ELR (cell line): ENCODE measurements around the gene SMG9.
A peak's percentile ranks its signal among the peaks of the same experiment; 100 is the strongest.
"Not testable (repeated sequence)": the region's sequence is repeated elsewhere in the genome, so short reads cannot be mapped to it uniquely, and the experiment has no call there.

Source experiments
- DNase-seq: peaks from one replicate; pipeline ENCODE4 v3.0.0-alpha.2; 2015; ENCODE audit warnings: low read depth

SMG9 gene

DNA sequence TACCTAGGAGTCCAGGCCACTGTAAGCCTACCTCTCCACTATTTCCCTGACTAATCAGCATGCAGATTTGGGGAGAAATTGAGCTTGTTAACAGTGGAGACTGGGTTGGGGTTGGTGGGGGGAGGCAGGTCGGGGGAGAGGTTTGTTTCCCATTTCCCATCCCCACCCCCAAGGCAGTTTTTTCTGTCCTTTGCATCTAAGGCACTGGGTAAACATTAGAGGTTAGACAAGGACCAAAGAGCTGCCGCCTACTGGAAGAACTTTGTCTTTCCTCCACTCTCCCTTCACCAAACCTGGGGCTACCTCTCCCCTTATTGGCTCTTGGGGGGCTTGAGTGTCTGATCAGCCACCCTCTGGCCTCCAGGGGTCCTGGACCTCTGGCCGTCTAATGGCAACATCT, 25.1 kb upstream of the SMG9 start:
- no peak for DNase-seq

DNA sequence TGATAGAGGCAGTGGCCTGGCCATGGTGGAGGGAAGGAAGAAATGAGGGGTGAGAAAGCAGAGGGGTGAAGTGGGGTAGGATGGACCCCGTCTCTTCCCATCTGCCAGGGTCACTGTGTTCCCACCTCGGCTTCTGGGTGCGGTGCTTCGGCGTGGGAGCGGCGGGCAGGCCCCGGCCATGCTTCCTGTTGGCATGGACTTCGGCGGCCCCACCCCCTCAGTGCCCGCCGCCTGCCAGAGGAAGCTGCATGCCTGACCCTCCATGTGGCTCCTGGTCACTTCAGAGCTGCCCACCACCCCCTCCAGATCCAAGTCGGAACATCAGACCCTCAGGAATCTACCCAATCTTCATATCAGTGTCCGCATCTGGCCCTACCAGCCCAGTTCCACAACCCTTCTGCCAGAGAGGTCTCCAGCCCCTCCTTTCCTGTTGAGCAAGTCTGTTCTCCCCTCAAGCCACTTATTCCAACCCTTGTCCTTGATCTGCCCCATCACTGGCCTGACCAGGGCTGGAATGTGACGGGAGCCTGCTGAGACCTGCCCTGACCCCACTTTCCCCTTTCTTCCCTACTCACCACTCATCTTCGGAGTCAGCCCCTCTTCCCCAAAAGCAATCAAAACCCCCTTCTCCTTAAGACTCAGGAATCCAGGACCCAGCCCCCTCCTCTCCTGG, 24.5 kb upstream of the SMG9 start:
- no peak for DNase-seq

DNA sequence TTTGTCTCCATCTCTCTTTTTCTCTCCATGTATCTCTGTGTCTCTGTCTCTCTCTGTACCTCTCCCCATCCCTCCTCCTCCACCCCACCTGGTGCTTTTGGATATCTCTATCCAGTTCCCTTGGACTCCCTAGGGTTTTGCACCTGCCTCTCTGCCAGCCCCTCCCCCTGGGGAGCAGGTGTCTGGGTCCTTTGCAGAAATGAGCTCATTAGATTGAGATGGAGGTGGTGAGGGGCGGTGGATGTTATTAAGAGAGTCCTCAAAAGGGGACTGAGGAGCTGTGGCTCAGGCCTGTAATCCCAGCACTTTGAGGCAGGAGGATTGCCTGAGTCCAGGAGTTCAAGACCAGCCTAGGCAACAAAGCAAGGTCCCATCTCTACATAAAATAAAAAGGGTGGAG, 23.9 kb upstream of the SMG9 start:
- no peak for DNase-seq

DNA sequence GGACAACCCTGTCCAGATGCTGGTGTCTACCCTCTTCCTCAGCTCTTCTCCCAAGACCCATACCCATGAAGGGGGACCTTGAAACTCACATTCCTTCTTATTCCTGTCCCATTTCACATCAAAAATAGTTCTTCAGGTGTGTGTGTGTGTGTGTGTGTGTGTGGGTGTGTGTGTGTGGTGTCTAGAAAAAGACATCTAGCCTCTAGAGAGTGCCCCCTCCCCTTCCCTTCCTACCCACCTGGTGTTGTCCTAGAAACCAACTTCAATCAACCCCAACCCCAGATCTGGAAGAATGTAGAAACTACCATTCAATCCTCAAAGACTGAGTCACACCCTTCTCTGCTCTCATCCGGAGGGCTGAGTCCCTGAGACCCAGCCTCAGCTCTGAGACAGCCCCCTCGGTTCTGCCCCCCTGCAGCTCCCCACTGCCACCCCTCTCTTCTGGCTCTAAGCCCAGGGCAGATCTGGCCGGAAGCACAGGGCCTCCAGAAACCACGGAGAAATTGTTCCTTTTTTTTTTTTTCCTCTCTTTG, 22.5 kb upstream of the SMG9 start:
- DNase-seq: peak; percentile 55

DNA sequence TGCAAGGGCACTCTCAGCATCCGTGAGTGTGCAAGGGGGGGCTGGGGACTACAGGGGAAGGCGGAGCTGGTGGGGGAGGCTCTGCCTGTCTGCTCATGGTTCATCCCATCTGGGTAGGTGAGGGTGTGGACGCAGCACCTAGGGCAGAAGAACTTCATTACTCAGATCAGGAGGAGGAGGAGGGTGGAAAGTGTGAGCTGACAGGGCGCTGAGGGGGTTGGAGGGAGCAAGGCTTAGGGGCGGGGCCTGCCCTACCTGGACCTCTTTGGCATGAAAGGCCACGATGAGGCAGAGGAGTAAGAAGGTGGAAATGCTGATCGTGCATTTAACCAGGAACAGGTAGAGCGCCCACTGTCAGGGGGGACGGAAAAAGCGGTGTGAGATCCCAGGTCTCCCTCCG, 21.5 kb upstream of the SMG9 start:
- no peak for DNase-seq

DNA sequence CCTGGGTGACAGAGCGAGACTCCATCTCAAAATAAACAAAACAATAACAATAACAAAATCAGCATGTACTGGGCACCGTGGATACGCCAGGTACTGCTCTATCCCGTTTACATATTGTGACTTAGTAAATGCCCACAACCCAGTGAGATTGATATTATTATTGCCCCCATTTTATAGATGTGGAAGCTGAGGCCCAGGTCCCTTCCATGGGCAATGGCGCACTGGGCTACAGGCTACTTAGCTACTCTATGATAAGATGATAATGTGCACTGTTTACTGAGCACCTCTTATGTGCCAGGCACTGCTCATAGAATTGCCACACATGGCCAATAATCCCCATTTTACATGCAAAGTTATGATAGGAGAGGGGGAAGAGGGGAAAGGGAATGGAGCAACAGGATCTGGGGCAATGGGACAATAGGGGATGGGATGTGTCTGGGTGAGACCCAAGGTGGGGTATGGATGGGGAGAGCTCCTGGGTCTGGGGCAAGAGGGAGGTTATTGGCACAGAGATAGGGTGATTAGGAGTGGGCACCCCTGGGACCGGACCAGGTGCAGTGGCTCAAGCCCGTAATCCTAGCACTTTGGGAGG, 20.6 kb upstream of the SMG9 start:
- no peak for DNase-seq

DNA sequence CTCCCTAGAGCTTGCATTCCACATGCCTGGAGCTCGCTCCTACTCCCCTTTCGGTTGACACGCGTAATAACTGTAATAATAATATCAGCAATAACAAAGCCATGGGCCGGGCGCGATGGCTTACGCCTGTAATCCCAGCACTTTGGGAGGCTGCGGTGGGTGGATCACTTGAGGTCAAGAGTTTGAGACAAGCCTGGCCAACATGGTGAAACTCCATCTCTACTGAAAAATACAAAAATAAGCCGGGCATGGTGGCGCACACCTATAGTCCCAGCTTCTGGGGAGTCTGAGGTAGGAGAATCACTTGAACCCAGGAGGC, 20.1 kb upstream of the SMG9 start:
- DNase-seq: not testable (repeated sequence)

DNA sequence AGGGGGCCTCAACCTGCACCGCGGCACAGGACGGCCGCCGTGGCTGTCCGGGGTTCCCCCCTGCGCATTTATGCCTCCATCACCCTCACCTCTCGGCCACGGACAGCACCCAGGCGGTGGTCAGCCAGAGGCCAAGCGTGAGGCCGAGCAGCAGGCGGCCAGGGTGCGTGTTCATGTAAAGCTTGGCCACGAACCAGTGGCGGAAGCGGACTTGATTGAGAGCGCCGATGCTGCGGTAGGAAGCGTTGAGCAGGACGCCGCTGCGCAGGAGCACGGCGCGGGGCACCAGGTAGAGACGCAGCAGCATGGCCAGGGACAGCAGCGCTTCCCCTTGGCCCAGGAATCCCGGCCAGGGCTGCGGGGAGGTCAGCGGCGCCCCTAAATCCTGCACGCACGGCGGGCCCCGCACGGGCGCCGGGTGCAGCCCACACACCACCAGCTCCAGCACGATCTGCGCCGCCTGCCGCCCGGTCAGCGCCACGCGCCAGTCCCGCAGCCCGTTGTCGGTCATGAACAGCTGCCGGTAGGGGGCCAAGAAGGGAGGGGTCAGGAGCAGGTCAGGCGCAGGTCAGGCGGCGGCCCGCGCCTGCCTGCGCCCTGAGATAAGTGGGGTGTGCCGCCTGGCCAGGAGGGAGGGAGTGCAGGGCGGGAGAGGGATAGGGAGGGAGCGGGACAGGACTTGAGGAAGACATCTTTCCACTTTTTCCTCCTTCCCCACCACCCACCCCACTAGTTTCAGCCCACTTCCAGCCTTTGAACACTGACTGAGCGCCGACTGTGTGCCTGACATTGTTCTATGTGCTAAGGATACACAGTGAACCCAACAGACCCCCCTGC, 19.6 kb upstream of the SMG9 start:
- DNase-seq: peak; percentile 80

DNA sequence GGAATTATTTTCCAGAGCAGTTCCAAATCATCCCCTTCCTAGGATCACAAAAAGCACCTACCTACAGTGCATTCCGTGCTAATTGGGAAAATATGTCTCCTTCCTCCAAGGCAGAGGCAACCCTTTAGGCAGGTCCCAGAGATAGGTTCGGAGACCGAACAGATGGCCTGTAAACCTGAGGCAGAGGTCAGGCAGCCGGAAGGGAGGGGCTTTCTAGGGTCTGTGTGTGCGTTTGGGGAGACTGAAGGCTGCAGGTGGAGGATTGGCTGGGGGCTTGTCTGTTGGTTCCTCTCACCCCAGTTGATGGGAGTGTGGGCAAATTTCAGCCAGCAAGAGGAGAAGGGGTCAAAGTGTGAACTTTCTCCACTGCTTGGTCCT, 19.0 kb upstream of the SMG9 start:
- no peak for DNase-seq

DNA sequence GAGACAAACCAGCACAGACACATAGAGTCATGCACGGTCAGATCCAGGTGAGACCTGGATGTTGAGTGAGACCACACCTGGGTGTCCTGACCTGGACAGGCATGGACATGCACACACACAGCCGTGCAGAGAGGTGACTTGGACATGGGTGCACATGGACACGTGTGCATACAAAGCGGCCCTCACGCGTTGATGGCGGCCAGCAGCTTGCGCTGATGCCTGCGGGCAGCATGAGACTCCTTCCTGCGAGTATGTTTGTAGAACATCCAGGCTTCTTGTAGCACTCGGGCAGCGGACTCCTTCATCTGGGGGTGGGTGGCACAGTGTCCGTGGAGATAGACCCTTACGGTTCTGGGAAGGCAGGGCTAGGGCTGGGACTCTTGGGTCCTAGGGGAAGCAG, 14.5 kb upstream of the SMG9 start:
- no peak for DNase-seq

DNA sequence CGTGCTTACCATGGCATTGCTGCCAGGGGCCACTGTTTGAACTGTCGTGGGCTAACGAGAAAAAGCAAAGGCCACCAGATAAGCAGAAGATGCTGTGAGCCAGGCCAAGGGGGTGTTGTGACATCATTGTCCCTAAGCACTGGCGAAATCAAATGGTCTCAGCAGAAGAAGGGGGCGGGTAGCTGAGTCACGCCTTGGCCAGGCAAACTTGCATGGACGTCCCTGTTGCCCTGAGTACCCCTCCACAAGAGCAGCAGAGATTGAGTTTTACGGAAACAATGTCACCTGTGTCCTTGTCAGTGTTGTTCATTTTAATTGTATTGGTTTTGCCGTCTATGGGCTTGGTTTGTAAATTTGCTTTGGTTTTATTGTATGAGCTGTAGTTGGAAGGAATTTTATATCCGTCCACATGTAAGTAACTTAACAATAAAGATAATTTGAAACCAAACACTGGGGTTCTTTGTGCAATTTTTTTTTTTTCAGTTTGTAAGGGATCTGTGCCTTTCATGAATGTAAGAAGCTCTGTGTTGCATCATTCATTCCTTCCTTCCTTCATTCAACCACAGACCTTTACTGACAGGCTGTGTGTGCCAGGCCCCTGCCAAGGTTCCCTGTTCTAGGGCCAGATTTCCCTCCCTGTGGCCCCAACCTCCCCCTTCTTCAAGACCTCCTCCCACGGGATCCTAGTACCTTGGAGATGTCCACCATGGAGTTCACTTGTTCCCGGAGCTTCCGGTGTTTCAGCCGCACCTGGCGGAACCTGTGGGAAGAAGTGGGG, 13.7 kb upstream of the SMG9 start:
- DNase-seq: no peak

DNA sequence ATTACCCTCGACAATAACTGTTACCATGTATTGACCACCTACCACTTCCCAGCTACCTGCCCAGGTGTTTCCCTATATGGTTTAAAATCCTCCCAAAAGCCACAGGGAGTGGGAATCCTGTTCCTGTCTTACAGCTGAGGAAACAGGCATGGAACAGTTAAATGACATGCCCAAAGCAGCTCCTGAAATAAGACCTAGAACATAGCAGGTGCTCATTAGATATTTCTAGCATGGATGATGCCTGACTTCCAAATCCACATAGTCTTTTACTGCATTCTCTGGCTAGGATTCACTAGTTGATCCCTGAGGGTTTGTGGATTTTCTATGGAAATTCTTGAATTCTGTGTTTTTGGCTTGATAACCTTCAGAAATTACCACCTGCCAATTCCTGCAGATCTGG, 13.1 kb upstream of the SMG9 start:
- DNase-seq: no peak

DNA sequence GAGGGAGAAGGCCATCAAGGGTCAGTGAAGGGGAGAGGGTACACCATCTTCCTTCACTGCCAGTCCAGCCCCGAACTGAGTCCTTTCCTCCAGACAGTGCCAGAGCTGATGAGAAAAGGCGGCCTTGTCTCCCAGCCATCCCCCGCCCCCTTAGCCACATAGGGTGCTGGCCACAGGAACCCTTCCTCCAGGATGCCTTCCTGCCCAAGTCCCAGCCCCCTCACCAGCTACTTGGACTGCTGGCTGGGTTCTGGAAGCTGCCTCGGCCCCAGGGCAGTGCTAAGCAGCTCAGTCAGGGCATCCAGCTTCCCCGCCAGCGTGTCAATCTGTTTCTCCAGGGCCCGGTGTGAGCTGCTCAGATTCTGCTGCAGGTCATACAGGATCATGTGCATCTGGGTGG, 12.6 kb upstream of the SMG9 start:
- no peak for DNase-seq

DNA sequence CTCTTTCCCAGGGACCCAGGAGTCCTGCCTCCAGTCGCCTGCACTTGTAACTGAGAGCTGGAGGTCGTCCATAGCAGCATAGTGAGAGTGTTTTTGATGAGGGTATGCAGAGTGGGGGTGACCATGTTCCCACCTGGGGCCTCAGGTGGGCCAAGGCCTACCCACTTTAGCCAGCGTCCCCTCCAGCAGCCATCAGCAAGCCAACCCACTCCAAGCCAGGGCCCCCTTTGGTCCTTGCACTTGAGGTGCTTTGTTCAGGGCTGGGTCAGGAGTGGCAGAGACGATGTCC, 11.9 kb upstream of the SMG9 start:
- no peak for DNase-seq

DNA sequence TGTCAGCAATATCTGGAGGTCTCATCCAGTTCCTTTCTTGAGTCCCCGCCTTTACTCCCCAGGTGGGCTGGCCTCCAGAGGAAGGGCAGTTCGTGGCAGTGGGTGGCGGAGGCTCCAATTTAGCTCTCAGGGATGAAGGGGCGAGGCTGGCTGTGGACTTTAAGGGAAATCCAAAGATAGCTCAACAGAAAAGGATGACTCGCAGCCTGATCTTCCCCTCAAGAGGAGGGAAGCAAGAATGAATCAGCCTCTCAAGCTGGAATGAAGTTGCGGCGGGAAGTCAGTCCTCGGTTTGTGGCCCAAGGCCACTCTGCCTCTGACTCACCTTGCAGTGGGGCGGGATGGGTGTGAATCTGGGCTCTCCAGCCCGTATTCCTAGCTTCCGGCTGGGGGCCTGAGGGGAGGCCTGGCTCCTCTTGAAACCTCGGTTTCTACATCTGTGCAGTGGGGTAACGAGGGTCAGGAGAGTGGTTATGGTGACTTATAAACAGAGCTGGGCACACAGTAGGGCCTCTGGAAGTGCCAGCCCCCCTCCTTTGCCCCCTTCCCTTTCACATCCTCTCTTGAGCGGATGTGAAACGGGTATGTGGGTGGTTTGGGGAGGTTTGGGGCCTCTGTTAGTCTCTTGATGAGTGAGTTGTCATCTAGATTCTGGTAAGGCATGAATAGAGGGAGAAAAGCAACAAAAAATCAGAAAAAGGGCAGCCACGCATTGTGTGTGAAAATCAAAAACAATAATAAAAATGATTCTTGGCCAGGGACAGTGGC, 10.5 kb upstream of the SMG9 start:
- peak; percentile 99 for DNase-seq

DNA sequence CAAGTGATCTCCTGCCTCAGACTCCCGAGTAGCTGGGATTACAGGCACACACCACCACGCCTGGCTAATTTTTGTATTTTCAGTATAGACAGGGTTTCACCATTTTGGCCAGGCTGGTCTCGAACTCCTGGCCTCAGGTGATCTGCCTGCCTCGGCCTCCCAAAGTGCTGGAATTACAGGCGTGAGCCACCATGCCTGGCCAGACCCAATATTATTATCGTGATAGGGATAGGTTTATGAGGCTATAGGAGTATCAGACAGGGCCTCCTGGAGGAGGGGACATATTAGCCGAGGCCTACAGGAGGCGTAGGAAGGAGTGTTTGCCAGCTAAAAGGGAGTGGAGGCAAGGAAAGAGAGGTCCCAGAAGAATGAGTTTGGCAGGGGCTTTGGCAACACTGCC, 9.9 kb upstream of the SMG9 start:
- DNase-seq: not testable (repeated sequence)

DNA sequence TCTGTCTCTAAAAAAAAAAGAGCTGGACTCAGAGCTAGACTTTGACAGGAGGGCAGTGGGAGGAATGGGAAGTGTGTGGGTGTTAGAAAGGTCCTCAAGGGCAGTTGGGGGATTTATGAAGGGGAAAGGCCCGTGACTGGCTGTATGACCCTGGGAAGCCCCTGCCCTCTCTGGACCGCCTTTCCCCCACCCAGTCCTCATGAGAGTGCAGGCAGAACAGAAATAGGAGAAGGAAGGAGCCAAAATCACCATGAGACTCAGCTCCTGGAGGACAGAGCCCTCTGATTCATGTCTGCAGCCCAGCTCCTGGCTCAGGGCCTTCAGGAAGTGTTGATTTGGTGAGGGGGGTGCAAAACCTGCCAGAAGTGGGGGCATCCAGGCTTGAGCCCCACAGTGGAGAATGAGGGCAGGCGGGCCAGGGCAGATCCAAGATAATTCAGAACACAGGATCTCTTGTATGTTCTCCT, 8.7 kb upstream of the SMG9 start:
- peak; percentile 51 for DNase-seq

DNA sequence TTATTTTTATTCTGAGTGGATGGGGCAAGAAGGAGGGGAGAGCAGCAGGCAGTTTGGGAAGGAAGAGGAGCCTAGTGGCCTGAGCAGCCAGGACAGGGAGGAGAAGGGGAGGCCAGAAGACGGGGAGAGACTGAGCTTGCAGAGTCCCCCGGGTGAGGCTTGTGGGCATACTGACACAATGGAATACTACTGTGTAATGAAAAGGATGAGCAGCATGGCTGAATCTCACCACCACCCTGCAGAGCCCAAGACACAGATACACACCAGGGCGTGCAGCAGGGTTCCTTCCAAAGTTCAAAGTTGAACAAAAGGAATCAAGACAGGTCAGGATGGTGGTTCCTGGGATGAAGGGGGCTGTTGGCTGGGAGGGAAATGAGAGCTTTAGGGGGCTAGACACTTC, 8.1 kb upstream of the SMG9 start:
- DNase-seq: no peak

DNA sequence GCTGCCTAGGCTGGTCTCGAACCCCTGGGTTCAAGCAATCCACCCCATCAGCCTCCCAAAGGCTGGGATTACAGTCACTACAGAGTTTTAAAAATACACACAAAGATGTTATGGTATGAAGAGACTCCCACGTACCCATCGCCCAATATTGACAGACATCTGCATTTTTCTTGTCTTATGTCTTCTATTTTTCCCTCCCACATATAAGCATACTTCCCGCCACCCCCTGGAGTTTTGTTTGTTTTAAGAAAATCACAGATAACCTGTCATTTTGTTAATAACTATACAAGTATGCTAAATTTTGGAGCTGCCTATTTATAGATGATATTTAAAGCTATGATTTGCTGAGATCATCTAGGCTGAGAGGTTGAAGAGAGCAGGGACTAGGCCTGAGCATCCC, 6.2 kb upstream of the SMG9 start:
- no peak for DNase-seq

DNA sequence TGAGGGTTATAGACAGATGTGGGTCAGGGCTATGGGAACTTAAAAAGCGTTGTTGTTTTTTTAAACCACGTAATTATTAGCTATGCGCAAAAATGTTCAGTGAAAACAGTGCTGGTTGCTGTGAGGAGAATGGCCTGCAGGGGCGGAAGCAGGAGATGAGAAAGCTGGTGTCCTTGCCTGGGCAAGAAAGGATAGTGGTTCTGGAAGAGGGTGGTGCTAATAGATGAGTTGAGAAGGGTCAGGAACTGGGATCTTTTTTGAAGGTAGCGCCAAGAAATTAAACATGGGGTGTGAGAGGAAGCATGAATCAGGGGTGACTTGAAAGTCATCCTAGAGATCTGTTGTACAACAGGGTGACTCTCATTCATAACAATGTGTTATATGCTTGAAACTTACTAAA, 4.8 kb upstream of the SMG9 start:
- DNase-seq: peak; percentile 93

DNA sequence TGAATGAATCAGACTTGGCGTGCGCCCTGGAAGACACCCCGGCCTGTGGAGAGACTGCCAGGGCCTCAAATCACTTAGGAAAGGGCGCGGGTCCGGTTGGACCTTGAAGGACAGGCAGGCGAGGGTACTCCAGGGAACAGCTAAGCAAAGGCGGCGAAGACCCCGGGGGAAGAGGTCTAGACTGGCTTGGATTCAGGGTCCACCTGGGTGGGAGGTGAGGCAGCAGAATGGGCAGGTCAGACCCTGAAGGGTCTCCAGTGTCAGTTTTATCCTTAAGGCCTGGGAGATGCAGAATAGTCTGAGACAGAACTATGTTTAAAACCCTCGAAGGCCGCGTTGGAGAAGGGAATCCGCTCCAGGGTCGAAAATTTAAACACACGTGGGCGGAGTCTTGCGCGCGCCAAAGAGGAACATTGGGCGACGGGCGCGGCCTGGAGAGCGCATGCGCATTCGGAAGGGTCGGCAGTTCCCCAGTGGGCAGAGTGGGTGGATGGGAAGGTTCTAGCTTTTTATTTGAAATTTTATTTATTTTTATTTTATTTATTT, 567 bp upstream of the SMG9 start:
- DNase-seq: peak; percentile 70

DNA sequence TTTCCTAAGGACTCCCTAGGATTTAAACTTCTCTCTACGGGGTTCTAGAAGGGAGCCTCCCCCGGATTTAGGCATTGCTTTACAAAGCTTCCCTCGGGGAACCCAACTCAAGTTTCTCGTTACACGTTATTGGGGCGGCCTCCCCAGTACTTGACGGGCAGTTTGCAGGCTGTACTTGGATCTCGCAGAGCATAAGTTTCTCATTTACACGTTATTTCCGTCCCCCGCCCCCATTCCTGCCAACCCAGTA, 584 bp downstream of the SMG9 start:
- DNase-seq: no peak
